NCI-H2171 (cell line): Measurements from ENCODE around the gene SETD4.

Experiments used
- DNase-seq: peaks from one replicate; lab custom pipeline; 2025; lab: John Stamatoyannopoulos, UW

Gene SETD4

GRCh38 chr21:36005879-36006400 is 54.4 kb downstream of the SETD4 start:
- no peak for DNase-seq

GRCh38 chr21:36005018-36005417 is 55.3 kb downstream of the SETD4 start:
- DNase-seq, result no peak

GRCh38 chr21:36004441-36004840 is 55.9 kb downstream of the SETD4 start:
- no peak for DNase-seq

GRCh38 chr21:36003776-36004175 is 56.5 kb downstream of the SETD4 start:
- no peak for DNase-seq

- no peak for DNase-seq
These were observed 64.1 kb downstream of the SETD4 start for GRCh38 chr21:35996217-35996616.

GRCh38 chr21:35995522-35996088 is 64.7 kb downstream of the SETD4 start:
- no peak for DNase-seq

GRCh38 chr21:35994613-35995012 is 65.7 kb downstream of the SETD4 start:
- DNase-seq, result no peak

GRCh38 chr21:35993875-35994490 is 66.3 kb downstream of the SETD4 start:
- no peak for DNase-seq

- DNase-seq, result no peak
These were observed 69.2 kb downstream of the SETD4 start for GRCh38 chr21:35991131-35991530.

GRCh38 chr21:35990609-35991008 is 69.7 kb downstream of the SETD4 start:
- no peak for DNase-seq

- DNase-seq, result no peak
These were observed 71.1 kb downstream of the SETD4 start for GRCh38 chr21:35989138-35989735.

- no peak for DNase-seq
These were observed 71.7 kb downstream of the SETD4 start for GRCh38 chr21:35988416-35989137.

GRCh38 chr21:35987475-35987874 is 72.9 kb downstream of the SETD4 start:
- no peak for DNase-seq

- DNase-seq, result no peak
These were observed 75.5 kb downstream of the SETD4 start for GRCh38 chr21:35984654-35985361.
